ENCODE data around the gene HSPA12B.
A peak's percentile ranks its signal among the peaks of the same experiment; 100 is the strongest.

The HSPA12B gene

DNA sequence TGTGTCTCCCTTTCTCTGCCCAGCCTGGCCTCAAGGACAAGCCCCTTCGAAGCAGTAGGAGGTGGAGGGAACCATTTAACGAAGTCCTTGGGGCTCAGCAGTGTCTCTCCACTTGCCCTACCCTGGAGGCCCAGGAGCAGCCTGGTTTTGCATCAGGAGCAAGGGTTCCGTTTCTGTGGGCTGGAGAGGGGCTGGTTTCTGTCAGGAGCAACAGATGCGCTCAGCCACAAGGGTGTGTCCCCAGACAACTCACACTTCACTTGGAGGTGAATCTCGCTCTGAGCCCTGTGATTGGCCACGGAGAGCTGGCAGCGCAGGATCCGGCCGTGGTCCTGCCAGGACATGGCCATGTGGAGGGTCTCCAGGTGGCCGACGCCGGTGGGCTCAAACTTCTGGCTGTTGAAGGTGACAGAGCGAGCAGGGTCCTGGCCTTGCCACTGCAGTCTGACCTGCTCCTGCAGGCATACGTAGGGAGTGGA lies 27.0 kb upstream of the HSPA12B start:
- DNase-seq (ENCODE audit: low read depth) = no peak

DNA sequence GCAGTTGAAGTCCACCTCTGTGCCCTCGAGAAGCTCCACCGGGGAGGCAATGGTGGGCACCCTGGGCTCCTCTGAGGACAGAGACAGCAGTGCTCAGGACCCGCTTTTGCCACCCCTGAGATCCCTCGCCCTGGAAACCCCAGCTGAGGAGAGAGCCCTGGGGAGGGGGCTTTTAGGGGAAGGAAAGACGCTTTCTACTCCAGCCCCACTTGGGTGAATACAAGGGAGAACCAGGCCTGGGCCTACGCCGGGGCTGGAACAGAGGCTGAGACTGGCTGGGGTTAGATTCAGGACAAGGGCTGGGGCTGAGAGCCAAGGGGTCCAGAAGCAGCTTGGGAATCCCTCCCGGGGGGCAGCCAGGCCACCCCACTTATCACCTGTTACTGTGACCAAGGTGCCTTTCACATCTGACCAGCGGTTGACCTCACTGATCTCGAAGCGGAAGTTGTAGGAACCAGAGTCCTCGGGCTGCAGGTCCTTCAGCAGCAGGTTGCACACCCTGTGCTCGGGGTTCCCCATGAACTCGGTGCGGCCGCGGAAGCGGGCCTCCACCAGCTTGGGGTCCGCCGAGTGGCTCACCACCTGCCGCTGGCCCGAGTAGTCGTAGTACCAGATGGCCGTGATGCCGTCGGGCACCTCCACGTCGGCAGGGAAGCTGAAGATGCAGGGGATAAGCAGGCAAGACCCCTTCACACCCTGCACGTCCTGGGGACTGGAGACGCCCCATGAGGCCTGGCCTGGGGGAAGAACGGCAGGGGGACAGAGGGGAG lies 26.3 kb upstream of the HSPA12B start:
- no peak for DNase-seq (ENCODE audit: low read depth)

DNA sequence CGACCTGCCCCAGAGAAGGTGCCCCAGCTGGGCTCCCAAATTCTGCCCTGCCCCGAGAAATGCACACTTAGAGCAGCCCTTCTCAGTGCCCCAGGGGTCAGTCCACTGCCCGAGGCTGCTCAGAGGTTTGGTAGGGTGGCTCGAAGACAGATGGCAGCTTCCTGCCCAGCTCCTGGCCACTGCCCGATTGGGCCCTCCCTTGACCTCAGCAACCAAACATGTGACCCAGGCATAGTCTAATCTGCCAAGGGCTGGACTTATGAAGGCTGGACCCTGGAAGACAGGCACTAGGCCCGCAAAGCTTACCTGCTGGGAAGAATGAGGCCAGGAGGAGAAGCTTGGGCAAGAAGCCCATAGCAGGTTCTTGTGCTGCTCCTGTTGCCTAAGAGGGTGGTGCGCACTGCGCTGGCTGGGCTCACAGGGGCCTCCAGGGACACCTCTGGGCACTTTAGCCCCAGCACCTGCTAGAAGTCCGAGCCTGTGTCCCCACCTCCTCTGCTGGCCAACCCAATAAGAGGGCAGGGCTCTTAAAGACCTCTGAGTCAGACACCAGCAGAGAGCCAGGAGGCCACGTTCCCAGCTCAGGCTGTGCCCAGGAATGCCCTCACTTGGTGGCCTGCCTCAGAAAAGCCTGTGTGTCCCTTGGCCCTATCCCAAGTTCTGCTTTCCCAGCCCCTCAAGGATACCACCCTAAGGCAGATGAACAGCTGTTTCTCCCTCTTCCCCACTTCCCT lies 25.5 kb upstream of the HSPA12B start:
- DNase-seq (ENCODE audit: low read depth) = no peak

DNA sequence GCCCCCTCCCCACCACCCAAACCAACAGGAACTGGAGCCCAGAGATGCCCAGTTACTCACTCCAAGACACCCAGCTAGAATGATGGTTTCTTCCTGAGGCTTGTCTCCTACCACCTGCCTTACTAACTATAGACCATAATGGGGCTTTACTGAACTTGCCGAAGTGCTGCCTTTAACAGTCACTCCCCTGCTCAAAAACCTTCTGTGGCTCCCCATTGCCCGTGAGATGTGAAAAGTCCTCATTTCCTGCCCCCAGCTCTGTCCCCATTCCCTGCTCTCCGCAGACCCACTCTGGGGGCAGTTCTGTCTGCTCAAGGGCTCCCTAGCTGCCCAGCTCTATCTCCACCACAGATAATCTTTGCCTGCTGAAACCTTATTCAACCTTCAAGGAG lies 25.0 kb upstream of the HSPA12B start:
- no peak for DNase-seq (ENCODE audit: low read depth)

DNA sequence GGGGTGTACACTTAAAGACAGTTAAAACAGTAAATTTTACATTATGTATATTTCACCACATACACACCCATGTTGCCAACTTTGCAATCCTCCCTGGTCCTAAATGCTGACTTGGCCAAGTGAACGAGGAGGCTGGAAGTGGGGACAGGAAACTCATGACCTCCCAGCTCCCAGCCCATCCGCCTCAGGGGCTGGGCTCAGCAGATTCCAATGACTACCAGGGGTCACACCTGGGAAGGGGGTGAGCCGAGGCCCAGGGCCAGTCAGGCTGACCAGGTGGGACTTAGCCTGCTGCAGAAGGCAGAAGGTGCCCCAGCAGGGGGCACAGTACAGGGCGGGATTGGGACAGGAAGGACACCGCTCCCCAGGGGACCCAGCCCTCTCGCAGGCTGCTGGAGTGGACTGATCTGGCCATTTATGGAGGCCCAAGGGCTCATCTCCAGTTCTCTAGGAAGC lies 22.4 kb upstream of the HSPA12B start:
- no peak for DNase-seq (ENCODE audit: low read depth)

DNA sequence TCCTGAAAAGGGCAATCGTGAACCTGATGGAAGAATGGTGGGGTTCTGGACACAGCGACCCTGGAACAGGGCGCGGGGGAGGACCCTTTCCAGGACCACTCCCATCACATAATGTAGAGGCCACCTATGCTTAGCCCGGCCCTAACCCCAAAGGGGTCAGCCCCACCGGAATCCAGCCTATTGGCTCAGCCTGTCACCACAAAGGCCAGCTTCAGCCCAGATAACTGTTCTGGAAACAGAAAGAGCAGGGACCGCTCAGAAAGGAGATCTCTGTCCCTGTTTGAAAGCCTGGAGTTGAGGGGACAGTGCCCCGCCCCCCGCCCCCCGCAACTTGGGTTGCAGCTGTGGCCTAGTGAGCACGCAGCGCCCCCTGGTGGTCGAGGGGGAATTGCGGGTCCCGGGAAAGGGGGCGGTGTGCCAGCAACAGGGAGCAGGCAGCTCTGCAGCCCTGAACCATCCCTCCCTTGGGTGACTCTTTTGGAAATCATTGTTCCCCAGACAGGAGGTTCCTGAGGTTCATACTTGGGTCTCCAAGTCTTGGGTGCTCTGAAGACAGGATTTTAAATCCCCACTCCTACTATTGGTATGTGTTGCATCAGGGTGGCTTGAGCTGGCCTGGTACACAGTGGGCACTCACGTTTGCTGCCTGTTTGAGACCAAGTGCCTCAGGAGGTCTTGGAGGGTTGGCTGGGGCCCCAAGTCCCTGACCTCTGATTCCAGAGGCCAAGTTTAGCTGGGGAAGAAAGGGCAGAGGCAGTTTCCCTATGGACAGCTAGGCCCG lies 21.6 kb upstream of the HSPA12B start:
- DNase-seq (ENCODE audit: low read depth) = peak; percentile 57

DNA sequence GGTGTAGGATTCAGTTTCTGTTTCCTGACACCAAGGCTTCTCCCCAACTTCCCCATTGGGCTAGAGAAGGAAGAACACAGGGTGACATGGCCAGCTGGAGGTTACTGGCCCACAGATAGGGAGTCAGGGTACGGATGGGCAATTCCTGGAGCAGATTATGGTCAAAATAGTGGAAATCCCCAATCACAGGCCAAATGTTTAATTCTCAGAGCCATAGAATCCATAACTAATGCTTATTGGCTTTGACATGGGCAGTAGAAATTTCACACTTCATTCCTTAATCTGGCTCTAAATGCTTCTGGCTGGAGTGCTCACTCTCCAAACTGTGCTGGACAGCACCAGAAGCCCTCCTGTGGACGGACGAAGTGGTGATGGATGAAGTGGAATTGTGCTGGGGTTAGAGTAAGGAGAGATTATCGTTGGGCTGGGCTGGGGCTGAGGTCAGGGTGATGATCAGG lies 21.0 kb upstream of the HSPA12B start:
- DNase-seq (ENCODE audit: low read depth) = no peak

DNA sequence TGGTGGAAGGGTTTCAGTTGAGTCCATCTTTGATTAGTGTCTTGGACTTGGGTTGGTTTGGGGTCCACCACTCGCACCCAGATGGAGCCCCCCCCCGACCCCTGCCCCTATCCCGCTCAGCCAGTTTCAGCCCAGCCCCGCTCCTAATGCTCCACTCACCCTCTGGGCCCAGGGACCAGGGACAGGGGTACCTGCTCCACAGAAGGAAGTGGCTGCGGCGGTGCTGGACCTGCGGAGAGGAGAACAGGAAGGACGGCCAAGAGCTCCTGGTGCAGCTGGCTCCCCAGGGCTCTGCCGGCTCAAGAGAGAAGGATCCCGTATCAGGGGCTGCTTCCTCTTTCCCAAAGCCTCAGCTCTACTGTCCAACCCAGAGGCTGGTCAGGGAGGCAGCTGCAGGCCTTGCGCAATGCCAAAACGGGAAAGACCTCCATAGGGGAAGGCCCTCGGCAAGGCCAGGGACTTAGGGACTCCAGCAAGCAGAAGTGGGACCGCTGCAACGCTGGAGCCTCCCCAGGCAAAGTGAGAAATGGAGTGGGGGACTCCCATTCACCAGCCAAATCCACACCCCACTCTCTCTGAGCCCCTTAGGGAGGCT lies 20.1 kb upstream of the HSPA12B start, which contains the start of gene SIGLEC1:
SIGLEC1 (minus strand) TSS at position 322 of the 595 bp plus-strand sequence. CDS start 5,472 bp downstream, outside the sequence.
- no peak for DNase-seq (ENCODE audit: low read depth)

DNA sequence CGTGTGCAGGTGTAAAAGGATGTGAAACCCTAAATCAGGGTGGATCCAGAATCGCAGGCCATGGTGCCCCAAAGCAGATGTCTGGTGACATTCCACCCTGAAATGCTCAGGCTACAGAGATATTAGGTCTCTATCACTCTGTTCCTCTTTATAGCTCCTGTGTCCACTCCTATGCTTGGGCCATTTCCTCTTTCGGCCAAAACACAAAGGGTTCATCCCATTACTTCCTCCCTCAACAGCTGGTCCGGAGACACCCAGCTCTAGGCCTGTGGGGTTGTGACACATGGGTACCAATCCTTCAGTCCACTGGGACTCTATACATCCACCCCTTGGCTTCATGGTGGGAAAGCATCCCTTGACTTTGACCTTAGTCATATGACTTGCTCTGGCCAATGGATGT lies 18.4 kb upstream of the HSPA12B start:
- no peak for DNase-seq (ENCODE audit: low read depth)

DNA sequence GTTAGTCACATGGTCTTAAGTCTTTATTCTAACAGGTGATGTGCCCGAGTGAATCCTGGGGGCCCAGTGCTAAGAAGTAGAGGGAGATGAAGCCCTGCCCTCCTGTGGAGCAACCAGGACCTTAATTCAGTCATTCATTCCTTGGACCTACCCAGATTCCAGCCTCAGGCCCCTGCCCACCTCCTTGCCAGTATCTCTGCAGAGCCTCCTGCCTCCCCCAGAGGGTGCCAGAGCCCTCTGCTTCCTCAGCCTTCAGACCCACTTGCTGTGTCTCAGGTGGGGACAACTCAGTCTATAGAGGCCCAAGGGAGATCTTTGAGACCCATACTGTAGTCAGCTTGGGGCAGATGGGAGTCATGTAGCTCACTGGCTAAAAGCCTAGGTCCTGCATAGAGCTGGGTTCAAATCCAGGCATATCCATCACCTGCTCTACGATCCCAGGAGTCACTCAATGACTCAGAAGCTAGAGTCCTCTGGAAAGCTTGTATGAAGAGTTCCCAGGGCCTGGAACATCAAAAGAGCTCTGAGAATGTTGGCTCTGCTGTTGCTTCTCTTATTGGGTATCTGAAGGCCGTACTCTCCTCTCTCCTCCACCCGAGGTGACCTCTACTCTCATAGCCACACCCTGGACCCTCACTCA lies 16.2 kb upstream of the HSPA12B start:
- no peak for DNase-seq (ENCODE audit: low read depth)

DNA sequence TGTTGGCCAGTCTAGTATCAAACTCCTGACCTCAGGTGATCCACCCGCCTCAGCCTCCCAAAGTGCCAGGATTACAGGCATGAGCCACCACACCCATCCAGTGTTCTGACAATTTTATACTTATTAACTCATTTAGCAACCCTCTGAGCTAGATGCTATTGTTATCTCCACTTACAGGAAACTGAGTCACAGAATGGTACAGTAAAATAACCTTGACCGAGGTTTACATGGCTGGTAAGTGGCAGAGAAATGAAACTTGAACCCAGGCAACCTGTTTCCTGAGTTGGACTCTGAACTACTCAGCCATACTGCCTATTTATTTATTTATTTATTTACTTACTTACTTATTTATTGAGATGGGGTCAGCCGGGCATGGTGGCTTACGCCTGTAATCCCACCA lies 13.4 kb upstream of the HSPA12B start:
- no peak for DNase-seq (ENCODE audit: low read depth)

DNA sequence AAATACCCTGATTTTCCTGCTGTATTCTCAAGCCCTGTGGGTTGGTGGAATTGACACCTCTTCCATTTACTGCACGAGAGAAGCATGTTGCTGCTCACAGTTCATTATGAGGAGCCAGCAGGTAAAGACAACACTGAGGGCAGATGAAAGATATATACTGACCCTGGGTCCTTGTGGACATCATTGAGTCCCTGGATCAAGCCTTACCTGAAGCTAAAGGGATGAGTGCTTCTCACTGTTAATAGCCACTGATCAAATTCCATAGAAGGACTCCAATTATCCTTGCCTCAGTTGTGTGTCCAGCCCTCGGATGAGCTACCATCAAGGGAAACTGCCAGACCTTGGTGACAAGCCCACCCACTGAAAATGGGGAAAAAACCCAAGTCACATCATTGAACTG lies 12.4 kb upstream of the HSPA12B start:
- DNase-seq (ENCODE audit: low read depth) = no peak

DNA sequence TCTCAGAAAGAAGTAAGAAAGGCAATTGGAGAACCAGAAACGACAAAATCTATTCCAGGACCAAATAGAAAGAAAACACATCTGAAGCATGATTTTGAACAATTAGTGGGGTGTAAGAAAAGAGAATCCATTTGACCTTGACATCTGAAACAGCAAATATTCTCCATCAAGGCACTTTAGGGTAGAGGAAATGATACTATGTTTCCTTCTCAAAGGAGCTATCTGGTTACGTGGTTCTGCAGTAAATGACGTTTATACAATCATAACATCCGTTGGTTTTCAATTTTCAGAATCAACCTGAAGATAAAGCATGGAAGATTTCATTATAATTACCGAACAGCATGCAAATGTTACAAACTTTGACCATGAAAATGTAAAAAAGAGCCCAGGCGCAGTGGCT lies 11.9 kb upstream of the HSPA12B start:
- no peak for DNase-seq (ENCODE audit: low read depth)

DNA sequence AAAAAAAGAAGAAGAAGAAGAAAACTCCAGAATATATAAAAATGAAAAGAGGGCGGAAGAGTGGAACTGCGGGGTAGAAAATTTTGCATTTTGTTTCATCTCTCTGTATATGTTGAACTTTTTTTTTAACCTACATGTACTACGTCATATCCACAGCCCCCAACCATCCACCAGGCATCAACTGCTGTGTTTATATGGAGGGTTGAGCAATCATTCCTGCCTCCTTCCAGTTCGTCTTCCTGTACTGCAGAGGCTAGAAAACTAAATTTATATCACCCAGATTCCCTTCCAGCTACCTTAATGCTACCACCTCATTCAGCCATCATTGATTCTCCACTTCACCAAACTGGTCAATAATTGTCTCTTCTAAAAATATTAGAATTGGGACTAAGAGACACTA lies 10.6 kb upstream of the HSPA12B start:
- DNase-seq (ENCODE audit: low read depth) = no peak

DNA sequence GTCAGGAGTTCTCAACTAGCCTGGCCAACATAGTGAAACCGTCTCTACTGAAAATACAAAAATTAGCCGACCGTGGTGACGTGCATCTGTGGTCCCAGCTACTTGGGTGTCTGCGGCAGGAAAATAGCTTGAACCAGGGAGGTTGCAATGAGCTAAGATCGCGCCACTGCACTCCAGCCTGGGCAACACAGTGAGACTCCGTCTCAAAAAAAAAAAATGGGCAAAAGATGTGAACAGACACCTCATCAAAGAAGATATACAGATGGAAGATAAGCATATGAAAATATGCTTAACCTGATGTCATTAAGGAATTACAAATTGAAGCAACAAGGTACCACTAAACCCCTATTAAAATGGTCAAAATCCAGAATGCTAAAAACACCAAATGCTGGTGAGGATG lies 9.2 kb upstream of the HSPA12B start:
- no peak for DNase-seq (ENCODE audit: low read depth)

DNA sequence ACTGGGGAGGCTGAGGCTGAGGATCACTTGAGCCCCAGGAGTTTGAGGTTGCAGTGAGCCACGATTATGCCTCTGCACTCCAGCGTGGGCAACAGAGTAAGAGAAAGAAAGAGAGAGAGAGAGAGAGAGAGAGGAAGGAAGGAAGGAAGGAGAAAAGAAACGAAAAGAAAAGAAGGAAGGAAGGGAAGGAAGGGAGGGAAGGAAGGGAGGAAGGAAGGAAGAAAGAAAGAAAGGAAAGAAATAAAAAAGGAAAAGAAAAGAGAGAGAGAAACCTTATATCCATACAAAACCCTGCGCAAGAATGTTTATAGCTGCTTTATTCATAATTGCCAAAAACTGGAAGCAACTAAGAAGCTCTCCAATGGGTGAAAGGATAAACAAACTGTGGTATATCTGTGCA lies 8.1 kb upstream of the HSPA12B start:
- no peak for DNase-seq (ENCODE audit: low read depth)

DNA sequence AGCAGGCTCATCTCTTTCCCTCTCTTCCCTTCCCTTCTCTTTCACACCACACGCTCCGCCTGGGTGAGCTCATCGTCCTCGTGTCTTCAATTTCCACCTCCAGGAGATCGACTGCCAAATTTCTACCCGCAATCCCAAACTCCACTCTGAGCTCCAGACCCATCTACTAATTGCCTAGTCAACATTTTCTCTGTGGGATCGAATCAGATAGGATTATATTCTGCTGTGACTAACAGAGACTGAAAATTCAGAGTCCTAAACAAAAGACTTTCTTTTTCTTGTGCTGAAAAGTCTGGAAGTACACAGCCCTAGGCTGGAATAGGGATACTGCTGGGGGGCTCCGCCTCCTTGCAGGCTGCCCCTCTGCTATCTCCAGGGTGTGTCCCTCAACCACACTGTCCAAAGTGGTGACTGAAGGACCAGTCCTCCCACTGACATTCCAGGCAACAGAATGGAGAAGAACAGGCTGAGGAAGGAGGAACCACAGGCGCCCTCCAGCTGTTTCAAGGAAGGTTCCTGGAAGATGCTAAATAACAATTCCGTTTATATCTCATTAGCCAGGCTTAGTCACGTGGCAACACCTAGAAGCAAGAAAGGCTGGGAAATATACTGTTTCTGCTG lies 5.0 kb upstream of the HSPA12B start:
- no peak for DNase-seq (ENCODE audit: low read depth)

DNA sequence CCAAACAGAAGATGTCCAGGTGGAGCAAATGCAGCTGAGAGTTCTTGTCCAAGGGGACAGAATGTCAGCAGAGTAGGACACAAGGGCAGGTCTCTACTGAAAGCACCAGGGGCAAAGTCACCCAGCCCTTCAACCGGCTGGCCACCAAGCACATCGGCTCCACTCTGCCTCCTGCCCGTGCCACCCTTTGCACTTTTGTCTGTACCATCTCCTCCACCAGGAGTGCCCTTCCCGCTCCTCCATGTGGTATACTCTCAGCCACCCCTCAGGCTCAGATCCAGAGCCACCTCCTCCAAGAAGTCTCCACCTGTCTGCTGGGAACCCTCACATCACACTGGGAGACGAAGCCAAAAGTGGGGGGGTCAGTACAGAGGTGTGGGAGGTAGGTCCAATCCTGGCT lies 4.1 kb upstream of the HSPA12B start:
- DNase-seq (ENCODE audit: low read depth) = no peak

DNA sequence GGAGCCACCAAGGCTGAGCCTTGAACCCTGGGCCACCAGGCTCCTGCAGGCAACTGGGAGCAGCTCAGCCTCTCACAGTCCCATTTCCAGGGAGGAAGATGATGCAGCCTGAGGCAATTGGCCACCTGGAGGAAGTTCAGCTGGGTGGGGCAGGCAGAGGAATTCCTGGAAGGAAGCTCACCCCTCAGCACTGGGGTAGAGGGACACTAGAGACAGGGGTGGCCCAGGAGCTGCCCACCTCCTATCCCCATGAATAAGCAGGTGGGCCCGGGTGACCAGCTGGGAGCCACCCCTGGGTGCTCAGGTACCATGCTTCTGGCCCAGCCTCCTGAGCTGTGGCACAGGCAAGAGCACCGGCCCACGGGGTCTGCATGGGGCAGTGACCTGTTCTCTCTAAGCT lies 3.6 kb upstream of the HSPA12B start:
- no peak for DNase-seq (ENCODE audit: low read depth)

DNA sequence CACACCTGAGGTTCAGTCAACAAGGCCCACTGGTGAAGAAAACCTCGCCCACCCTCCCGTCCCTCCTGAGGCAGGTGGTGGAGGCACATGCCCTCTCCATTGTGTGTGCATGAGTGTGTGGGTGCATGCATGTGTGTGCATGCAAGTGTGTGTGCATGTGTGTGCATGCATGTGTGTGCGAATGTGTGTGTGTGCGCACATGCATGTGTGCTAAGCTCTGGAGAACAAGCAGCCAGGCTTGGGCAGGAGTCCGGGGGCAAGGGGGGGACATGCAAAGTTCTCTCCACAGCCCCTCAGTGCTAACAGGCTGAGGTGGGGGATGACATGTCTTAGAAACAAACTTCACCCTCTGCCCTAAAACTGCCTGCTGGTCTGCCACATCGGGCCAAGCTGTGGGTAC lies 3.1 kb upstream of the HSPA12B start:
- DNase-seq (ENCODE audit: low read depth) = no peak
